Right atrium auricular region (tissue), 2 donors: ENCODE results near the gene KLHL9. TPM values are rescaled to one million over a fixed set of nuclear protein-coding genes. Genes with fewer than 3 reads are reported as not detected.

Experiments
- DNase-seq: peaks from one replicate; pipeline ENCODE4 v3.0.0-alpha.2; 2019; ENCODE audit warnings: low spot score
- H3K27ac ChIP-seq, 2 donors: fragments of 200-600 bp; sonication (generic); 1 replicate in 1 of 2; 2 replicates in 1 of 2; pipeline ENCODE4 v1.5.1; 2016 to 2019
- H3K27me3 ChIP-seq, 2 donors: fragments of 200-600 bp; sonication (generic); one replicate each; pipeline versions ENCODE4 v1.5.1 to v1.6.0; 2017 to 2019
- H3K36me3 ChIP-seq: fragments of 200-600 bp; sonication (generic); one replicate; pipeline ENCODE4 v1.5.1; 2016
- H3K4me1 ChIP-seq, 2 donors: fragments of 200-600 bp; sonication (generic); one replicate each; pipeline versions ENCODE4 v1.5.1 to v1.6.0; 2017 to 2019
- H3K4me3 ChIP-seq, 2 donors: fragments of 200-600 bp; sonication (generic); 1 replicate in 1 of 2; 2 replicates in 1 of 2; pipeline ENCODE4 v1.5.1; 2017 to 2019; ENCODE audit warnings: mild to moderate bottlenecking in 1 of 2, moderate library complexity in 1 of 2
- H3K9me3 ChIP-seq, 2 donors: fragments of 200-600 bp; sonication (generic); one replicate each; pipeline ENCODE4 v1.5.1; 2019
- total RNA-seq, 2 donors: library from RNA; depleted of rRNA; stranded (reverse); fragments of >200 nt; gene quantifications; one replicate each; pipeline ENCODE4 v1.1.0, GENCODE V29; 2016
- TF ChIP-seq, protein P1 (sequence below), 2 donors: fragments of 200-600 bp; sonication (generic); IDR thresholded peaks; one replicate each; pipeline ENCODE4 v1.5.1; 2019; ENCODE audit warnings: antibody characterized with exemption in 2 of 2

Gene KLHL9
- total RNA-seq, 2 donors from 2014 or later, result 10.7 to 10.8 TPM

DNA sequence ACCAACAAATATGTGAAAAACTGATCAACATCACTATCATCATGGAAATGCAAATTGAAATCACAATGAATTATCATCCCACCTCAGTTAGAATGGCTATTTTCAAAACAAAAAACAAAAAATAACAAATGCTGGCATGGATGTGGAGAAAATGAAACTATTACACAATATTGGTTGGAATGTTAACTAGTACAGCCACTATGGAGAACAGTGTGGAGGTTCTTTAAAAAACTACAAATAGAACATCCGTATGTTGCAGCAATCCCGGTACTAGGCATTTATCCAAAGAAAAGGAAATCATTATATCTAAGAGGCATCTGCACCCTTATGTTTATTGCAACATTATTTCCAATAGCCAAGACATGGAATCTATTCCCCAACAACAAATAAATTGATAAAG lies 21.1 kb downstream of the KLHL9 start:
- DNase-seq, result no peak
- H3K27me3 ChIP-seq, result no peaks in the 10 kb centered on the region
- TF ChIP-seq, protein P1, sequence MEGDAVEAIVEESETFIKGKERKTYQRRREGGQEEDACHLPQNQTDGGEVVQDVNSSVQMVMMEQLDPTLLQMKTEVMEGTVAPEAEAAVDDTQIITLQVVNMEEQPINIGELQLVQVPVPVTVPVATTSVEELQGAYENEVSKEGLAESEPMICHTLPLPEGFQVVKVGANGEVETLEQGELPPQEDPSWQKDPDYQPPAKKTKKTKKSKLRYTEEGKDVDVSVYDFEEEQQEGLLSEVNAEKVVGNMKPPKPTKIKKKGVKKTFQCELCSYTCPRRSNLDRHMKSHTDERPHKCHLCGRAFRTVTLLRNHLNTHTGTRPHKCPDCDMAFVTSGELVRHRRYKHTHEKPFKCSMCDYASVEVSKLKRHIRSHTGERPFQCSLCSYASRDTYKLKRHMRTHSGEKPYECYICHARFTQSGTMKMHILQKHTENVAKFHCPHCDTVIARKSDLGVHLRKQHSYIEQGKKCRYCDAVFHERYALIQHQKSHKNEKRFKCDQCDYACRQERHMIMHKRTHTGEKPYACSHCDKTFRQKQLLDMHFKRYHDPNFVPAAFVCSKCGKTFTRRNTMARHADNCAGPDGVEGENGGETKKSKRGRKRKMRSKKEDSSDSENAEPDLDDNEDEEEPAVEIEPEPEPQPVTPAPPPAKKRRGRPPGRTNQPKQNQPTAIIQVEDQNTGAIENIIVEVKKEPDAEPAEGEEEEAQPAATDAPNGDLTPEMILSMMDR (IDR thresholded peaks at IDR 0.05), result no peak
- no peak overlapping the region for H3K4me3 ChIP-seq
- no peaks in the 10 kb centered on the region for H3K4me1 ChIP-seq
- no peaks in the 10 kb centered on the region for H3K36me3 ChIP-seq
- no peaks in the 10 kb centered on the region for H3K9me3 ChIP-seq
- no peak overlapping the region for H3K27ac ChIP-seq

DNA sequence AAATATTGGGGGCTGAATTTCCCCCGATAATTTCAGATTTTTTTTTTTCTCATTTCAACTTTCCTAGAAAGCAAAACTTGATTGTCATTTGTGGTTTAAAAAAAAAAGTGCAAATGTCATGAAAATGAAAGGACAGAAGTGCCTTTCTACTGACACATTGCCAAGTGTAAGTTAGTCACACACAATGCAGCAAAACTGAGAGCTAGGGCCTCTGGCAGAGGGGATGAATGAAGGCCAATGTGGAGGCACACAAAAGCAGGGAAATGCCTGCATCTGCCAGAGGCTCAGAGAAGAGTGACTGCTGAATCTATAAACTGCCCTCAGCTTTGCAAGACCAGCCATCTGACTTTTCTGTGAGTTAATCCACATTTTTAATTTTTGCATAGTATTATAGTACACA lies 23.3 kb downstream of the KLHL9 start:
- no peak for DNase-seq
- TF ChIP-seq, protein P1 (IDR thresholded peaks at IDR 0.05), result no peak
- Histone ChIP-seq H3K36me3 (no peaks in the 10 kb centered on the region), H3K27ac (no peak overlapping the region), H3K4me1 (no peaks in the 10 kb centered on the region), H3K27me3 (no peaks in the 10 kb centered on the region), H3K4me3 (no peak overlapping the region), H3K9me3 (no peaks in the 10 kb centered on the region)

DNA sequence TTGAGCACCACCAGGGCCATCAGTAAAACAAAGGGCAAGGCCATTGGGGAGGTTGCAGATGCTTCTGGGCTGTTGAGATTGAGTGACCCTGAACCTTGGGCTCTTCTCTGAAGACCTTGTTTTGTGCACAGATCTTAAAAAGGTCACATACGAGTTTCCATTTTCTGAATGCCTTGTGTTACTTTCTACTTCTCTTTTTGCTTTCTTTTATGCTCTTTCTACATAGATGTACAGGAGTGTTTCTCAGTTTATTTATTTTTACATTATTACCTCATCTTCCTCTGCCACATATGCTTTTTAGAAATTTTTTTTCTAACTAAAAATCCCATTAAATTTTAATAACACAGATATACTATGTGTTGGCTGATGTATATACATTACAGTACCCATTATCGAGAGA lies 30.0 kb downstream of the KLHL9 start, which contains the start of gene IFNA5:
IFNA5 (minus strand) TSS at position 101 of the 400 bp plus-strand sequence; CDS start at position 44, 57 bp downstream.
- Histone ChIP-seq H3K27ac (no peak within 1 kb of the TSS), H3K9me3 (no peaks in the 10 kb centered on the region), H3K27me3 (no peaks in the 10 kb centered on the region), H3K4me3 (no peak within 1 kb of the TSS), H3K4me1 (no peaks in the 10 kb centered on the region), H3K36me3 (no peaks in the 10 kb centered on the region)
- TF ChIP-seq, protein P1 (IDR thresholded peaks at IDR 0.05), result no peak
- no peak for DNase-seq

DNA sequence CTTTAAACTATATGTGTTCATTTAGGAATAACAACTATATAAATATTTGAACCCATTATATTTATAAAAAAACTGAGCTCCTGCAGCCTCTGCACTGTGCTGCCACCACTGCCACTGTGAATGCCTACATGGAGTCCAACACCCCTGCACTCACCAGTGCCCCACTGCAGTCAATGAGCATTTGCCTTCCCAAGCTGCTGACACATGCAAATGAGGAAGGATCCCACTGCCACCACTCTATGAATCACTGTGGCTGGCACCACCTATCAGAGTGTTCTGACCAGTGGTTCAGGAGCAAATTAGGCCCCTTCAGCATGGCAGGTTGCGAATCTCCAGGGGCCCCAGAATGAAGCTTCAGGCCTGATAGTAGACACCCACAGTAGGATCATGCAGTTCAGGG lies 39.2 kb downstream of the KLHL9 start:
- TF ChIP-seq, protein P1 (IDR thresholded peaks at IDR 0.05), result no peak
- no peaks in the 10 kb centered on the region for H3K36me3 ChIP-seq
- no peaks in the 10 kb centered on the region for H3K4me1 ChIP-seq
- DNase-seq, result no peak
- H3K4me3 ChIP-seq, result no peak overlapping the region
- no peak overlapping the region for H3K27ac ChIP-seq
- no peaks in the 10 kb centered on the region for H3K9me3 ChIP-seq
- H3K27me3 ChIP-seq, result no peaks in the 10 kb centered on the region

DNA sequence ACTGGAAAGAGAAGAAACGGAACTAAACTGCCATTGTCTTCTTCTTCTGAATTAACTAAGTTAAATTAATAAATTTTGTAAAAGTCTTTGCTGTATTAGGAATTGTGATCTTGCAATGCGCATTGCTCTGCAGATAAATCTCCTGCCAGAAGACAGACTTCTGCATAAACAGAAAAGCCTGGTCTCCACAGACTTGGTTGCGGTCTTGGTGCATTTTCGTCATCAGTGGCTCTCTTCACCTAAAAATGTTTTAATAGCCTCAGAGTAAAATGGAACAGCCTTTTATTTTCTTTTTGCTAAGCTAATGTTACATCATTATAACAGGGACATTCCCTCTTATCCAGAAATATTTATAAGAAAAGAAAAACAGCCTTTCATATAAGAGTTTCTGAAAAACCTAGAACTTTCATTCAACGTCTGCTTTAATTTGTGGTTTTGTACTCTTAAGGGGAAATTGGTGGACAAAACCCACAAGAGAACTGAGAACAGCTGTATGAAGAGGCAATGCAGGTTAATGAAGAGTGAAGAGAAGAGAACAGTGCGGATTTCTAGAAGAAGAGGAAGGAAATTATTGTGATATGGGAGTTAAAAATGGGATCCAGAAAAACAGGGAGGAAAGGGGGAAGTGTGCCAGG lies 40.2 kb downstream of the KLHL9 start:
- no peaks in the 10 kb centered on the region for H3K4me1 ChIP-seq
- no peaks in the 10 kb centered on the region for H3K36me3 ChIP-seq
- H3K4me3 ChIP-seq, result no peak overlapping the region
- no peaks in the 10 kb centered on the region for H3K27me3 ChIP-seq
- no peak for DNase-seq
- H3K27ac ChIP-seq, result no peak overlapping the region
- TF ChIP-seq, protein P1 (IDR thresholded peaks at IDR 0.05), result no peak
- no peaks in the 10 kb centered on the region for H3K9me3 ChIP-seq

DNA sequence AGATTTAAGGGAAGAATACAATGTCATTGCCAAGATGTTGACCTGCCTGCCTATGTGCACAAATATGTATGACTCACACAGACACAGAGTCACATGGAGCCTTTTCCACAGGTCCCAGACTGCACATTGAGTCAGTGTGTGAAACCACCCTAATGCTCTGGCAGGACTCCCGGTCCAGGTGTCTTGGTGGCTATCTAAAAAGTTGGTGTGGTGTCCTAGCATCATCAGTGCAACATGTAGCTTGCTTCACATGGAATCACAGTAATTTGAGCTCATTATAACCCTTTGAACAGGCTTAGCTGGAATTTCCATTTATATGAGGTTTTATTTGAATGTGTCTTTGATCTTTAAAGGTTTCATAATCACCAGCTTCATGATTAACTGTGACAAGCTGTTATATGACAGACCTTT lies 40.8 kb downstream of the KLHL9 start:
- H3K36me3 ChIP-seq, result no peaks in the 10 kb centered on the region
- TF ChIP-seq, protein P1 (IDR thresholded peaks at IDR 0.05), result no peak
- H3K27ac ChIP-seq, result no peak overlapping the region
- H3K4me1 ChIP-seq, result no peaks in the 10 kb centered on the region
- H3K9me3 ChIP-seq, result no peaks in the 10 kb centered on the region
- H3K4me3 ChIP-seq, result no peak overlapping the region
- no peak for DNase-seq
- H3K27me3 ChIP-seq, result no peaks in the 10 kb centered on the region
